Panc1 (cell line): ENCODE measurements around the gene NGB. TPM values are rescaled to one million over a fixed set of nuclear protein-coding genes. Genes with fewer than 3 reads are reported as not detected.

Experiments used
- ATAC-seq: fragments of 200-7000 bp; cut with Tn5 transposase; 2 replicates; pipeline ENCODE4 v1.9.1; 2020; ENCODE audit warnings: mild to moderate bottlenecking, moderate library complexity
- BruUV-seq: library from RNA; stranded (reverse); fragments of 400-500 nt; replicated peaks from 2 replicates; lab custom pipeline; 2021; lab: Mats Ljungman, UMichigan
- CTCF ChIA-PET: fragments of 300-600 bp; sonication (Branson Sonifier 250); formaldehyde crosslinking; loops from one replicate; lab custom pipeline; 2022; ENCODE audit warnings: antibody characterized with exemption; lab: Charles Lee
- POLR2A ChIA-PET: fragments of 300-600 bp; sonication (Branson Sonifier 250); formaldehyde crosslinking; loops from one replicate; lab custom pipeline; 2022; ENCODE audit warnings: antibody characterized with exemption; lab: Charles Lee
- DNase-seq: peaks from one replicate; pipeline ENCODE4 v3.0.0-alpha.2; 2010; ENCODE audit warnings: low read depth, low spot score
- H3K27ac ChIP-seq: 2 replicates; pipeline ENCODE4 v1.5.1; 2011; ENCODE audit warnings: mild to moderate bottlenecking, low read length, inconsistent platforms
- H3K27me3 ChIP-seq: fragments of 200-500 bp; sonication (Bioruptor generic); 2 replicates; pipeline ENCODE4 v1.6.0; 2014; ENCODE audit warnings: low read length, inconsistent platforms; ENCODE audit not compliant: control insufficient read depth, insufficient read depth
- H3K36me3 ChIP-seq: fragments of 200-500 bp; sonication (Bioruptor generic); 2 replicates; pipeline ENCODE4 v1.5.1; 2014; ENCODE audit warnings: inconsistent platforms, mild to moderate bottlenecking, low read length, moderate library complexity; ENCODE audit not compliant: control insufficient read depth, insufficient read depth
- H3K4me1 ChIP-seq: 2 replicates; pipeline ENCODE4 v1.5.1; 2011; ENCODE audit warnings: inconsistent platforms, mild to moderate bottlenecking, low read length, moderate library complexity; ENCODE audit not compliant: control insufficient read depth, insufficient read depth
- H3K4me3 ChIP-seq, 2 experiments: 2 replicates each; pipeline ENCODE4 v1.5.1; 2011 to 2012; ENCODE audit warnings: low read depth in 2 of 2, low read length in 2 of 2, mild to moderate bottlenecking in 2 of 2, inconsistent platforms in 1 of 2, moderate library complexity in 1 of 2
- H3K9me3 ChIP-seq: fragments of 200-500 bp; sonication (Bioruptor generic); 2 replicates; pipeline ENCODE4 v1.5.1; 2014; ENCODE audit warnings: low read depth, mild to moderate bottlenecking, inconsistent platforms, low read length, moderate library complexity; ENCODE audit not compliant: control insufficient read depth, insufficient read depth
- CTCF ChIP-seq: fragments of 450-650 bp; IDR thresholded peaks from 2 replicates; pipeline ENCODE4 v1.5.1; 2017; ENCODE audit warnings: mild to moderate bottlenecking
- POLR2AphosphoS5 ChIP-seq: IDR thresholded peaks from 2 replicates; pipeline ENCODE4 v1.6.1; 2012; ENCODE audit warnings: mild to moderate bottlenecking, low read depth, low read length, moderate library complexity
- REST ChIP-seq, 2 experiments: IDR thresholded peaks; 2 replicates each; pipeline ENCODE4 v1.6.1; 2011 to 2012; ENCODE audit warnings: low read depth in 2 of 2, control low read depth in 1 of 2, low read length in 1 of 2, mild to moderate bottlenecking in 1 of 2, moderate library complexity in 1 of 2; ENCODE audit not compliant: insufficient read depth in 1 of 2
- SIN3A ChIP-seq: IDR thresholded peaks from 2 replicates; pipeline ENCODE4 v1.6.1; 2012; ENCODE audit warnings: low read depth, mild to moderate bottlenecking, low read length, moderate library complexity, borderline replicate concordance; ENCODE audit not compliant: insufficient read depth
- TCF7L2 ChIP-seq: IDR thresholded peaks from 2 replicates; pipeline ENCODE4 v1.6.1; 2011; ENCODE audit warnings: mild to moderate bottlenecking, low read depth, low read length, inconsistent platforms
- in situ Hi-C: cut with HindIII; loops from 2 replicates; pipeline ENCODE4 v1.10.0; 2016; ENCODE audit warnings: low sequenced_read_pairs, low pct_unique_long_range_greater_than_20kb
- intact Hi-C: fragments of 100-400 bp; cut with micrococcal nuclease; formaldehyde crosslinking; loops from one replicate; pipeline ENCODE4 v1.10.0; 2022; ENCODE audit not compliant: unreplicated experiment
- total RNA-seq: library from RNA; stranded (reverse); gene quantifications from one replicate; pipeline ENCODE4 v1.2.1, GENCODE V29; 2021; ENCODE audit not compliant: unreplicated experiment

The NGB gene
- total RNA-seq, 1 experiment from 2014 or later, result not detected

GRCh38 chr14:77246784-77247183, 24.2 kb downstream of the NGB start:
- CTCF ChIA-PET, result no interaction called here
- TF ChIP-seq SIN3A (no peak), CTCF (no peak)

GRCh38 chr14:77245820-77246219, 25.2 kb downstream of the NGB start:
- intact Hi-C loops, result no loop called here
- no peaks in the 10 kb centered on the region for H3K36me3 ChIP-seq
- no peak overlapping the region for H3K4me3 ChIP-seq
- POLR2A ChIA-PET, result no interaction called here
- in situ Hi-C loops, result no loop called here
- H3K27me3 ChIP-seq, result no peaks in the 10 kb centered on the region
- H3K9me3 ChIP-seq, result no peaks in the 10 kb centered on the region
- ATAC-seq, result no peak
- H3K27ac ChIP-seq, result no peak overlapping the region
- CTCF ChIA-PET, result no interaction called here
- H3K4me1 ChIP-seq, result no peaks in the 10 kb centered on the region
- BruUV-seq, result no TSS peak
- DNase-seq, result no peak
- no peak for TF ChIP-seq TCF7L2
- no peak for TF ChIP-seq POLR2AphosphoS5
- TF ChIP-seq REST (IDR thresholded peaks at IDR 0.05; ENCODE audit: insufficient read depth in 1 of 2, low read depth in 2 of 2, low read length in 1 of 2), result no peak
- TF ChIP-seq CTCF, result no peak
- no peak for TF ChIP-seq SIN3A

More at GRCh38 chr14:77246784-77247183, 24.2 kb downstream of the NGB start:
- Histone ChIP-seq H3K9me3 (no peaks in the 10 kb centered on the region), H3K27me3 (no peaks in the 10 kb centered on the region), H3K4me3 (no peak overlapping the region), H3K27ac (no peak overlapping the region), H3K36me3 (no peaks in the 10 kb centered on the region), H3K4me1 (no peaks in the 10 kb centered on the region)
- intact Hi-C loops (no loop called here), in situ Hi-C loops (no loop called here)
- POLR2A ChIA-PET, result no interaction called here
- BruUV-seq, result no TSS peak
- no peak for DNase-seq
- no peak for ATAC-seq

- H3K4me3 ChIP-seq, result no peak overlapping the region
- H3K9me3 ChIP-seq, result no peaks in the 10 kb centered on the region
- in situ Hi-C loops (no loop called here), intact Hi-C loops (no loop called here)
- H3K36me3 ChIP-seq, result no peaks in the 10 kb centered on the region
- DNase-seq, result no peak
- POLR2A ChIA-PET, result no interaction called here
- no TSS peak for BruUV-seq
- CTCF ChIA-PET, result no interaction called here
- no peak for ATAC-seq
- no peaks in the 10 kb centered on the region for H3K4me1 ChIP-seq
- no peaks in the 10 kb centered on the region for H3K27me3 ChIP-seq
- no peak overlapping the region for H3K27ac ChIP-seq
- TF ChIP-seq SIN3A (no peak), TCF7L2 (no peak), REST (IDR thresholded peaks at IDR 0.05; ENCODE audit: insufficient read depth in 1 of 2, low read depth in 2 of 2, low read length in 1 of 2) (no peak), POLR2AphosphoS5 (no peak), CTCF (no peak)
Measured at GRCh38 chr14:77243853-77244252, 27.2 kb downstream of the NGB start.
